ENCODE measurements around the gene IPCEF1. TPM values are rescaled to one million over a fixed set of nuclear protein-coding genes. Genes with fewer than 3 reads are reported as not detected.
"Not testable (repeated sequence)": the region's sequence is repeated elsewhere in the genome, so short reads cannot be mapped to it uniquely, and the experiment has no call there.

Gene IPCEF1
- total RNA-seq, 1 experiment from 2014 or later: 0.57 TPM

DNA sequence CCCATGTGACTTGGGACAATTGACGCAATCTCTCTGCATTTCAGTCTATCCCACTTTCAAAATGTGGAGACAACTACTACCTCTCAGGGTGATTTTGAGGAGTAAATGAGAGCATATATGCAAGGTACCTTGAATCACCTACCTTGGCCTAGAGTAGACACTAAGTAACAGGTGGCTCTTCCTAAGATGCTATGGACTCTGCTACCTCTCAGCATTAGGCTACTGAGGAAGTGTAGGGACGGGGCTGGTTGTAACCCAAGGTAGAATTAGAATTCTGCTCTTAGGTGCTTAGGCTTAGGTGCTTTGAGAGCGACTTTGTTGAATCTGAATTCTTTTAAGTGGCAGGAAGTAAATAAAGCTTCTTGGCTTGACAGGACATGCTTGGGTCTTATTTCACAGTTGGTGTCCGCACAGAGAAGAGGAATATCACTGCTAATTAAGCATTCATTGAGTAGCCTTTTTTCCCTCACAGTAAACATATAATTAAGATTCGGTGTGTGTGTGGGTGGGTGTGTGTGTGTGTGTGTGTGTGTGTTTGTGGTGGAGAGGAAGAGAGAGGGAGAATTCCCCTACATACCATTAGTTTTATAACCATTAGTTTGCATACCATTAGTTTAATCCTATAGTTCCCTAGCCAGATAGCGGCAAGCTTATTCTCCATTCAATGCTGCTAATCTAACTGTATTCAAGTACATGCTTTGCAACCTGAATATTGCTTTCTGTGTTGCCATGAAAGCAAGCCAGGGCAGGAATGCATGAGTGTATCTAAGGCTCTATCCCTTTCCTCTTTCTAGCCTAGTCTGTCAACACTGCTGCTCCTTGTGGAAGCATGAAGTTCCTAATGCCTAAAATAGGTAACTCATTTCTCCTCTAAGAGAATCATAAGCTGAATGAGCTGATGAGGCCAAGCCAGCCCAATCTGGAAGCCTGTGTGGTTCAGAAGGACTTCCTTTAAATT is 112.5 kb downstream of the IPCEF1 start:
- H4K20me1 ChIP-seq (ENCODE audit: insufficient read depth): no peaks in the 10 kb centered on the region
- H3K9me3 ChIP-seq (ENCODE audit: insufficient read depth, low read depth): no peaks in the 10 kb centered on the region
- ChIA-PET CTCF (no interaction called here), POLR2A (ENCODE audit: unreplicated experiment) (no interaction called here)
- no peak for DNase-seq
- TF ChIP-seq EZH2 (IDR thresholded peaks at IDR 0.05; ENCODE audit: low read depth): no peak
- H3K27me3 ChIP-seq (ENCODE audit: insufficient read depth, low read depth): no peaks in the 10 kb centered on the region
- no peaks in the 10 kb centered on the region for H3F3A ChIP-seq (ENCODE audit: insufficient read depth, low read depth)
- intact Hi-C loops (cut with micrococcal nuclease; ENCODE audit: unreplicated experiment): no loop called here
- no peaks in the 10 kb centered on the region for H3K4me1 ChIP-seq (replicated peaks; ENCODE audit: insufficient read depth)
- no peaks in the 10 kb centered on the region for H3K9me2 ChIP-seq (ENCODE audit: insufficient read depth)
- no peaks in the 10 kb centered on the region for H3K79me2 ChIP-seq (ENCODE audit: low read depth)
- H3K36me3 ChIP-seq (ENCODE audit: low read depth): no peaks in the 10 kb centered on the region
- H2AFZ ChIP-seq: no peak overlapping the region
- H3K4me3 ChIP-seq: no peak overlapping the region
- BruUV-seq (replicated peaks): no TSS peak
- no peak overlapping the region for H3K4me2 ChIP-seq
- H3K27ac ChIP-seq: no peak overlapping the region

DNA sequence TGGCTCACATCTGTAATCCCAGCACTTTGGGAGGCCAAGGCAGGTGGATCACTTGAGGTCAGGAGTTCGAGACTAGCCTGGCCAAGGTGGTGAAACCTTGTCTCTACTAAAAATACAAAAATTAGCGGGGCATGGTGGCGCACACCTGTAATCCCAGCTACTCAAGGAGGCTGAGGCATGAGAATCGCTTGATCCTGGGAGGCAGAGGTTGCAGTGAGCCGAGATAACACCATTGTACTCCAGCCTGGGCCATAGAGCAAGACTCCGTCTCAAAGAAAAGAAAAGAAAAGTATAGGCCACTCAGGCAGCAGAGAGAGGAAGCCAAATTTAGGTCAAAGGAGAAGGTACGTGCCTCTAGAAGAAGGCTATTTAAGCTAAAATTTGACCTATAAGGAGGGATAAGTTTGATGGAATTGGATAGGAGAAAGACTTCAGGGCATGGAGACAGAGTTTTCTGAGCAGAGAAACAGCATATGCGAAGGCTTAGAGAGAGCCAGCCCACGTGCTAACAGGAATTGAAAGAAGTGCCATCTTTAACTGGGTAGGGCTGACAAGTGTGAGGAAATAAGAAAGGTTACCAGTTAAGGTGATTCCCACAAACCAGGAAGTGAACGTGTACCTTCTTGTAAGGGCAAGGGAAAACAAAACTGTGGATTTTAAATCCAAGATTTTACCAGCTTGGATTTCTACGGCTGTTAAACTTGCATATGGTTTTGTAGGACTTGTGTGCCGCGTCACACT is 113.8 kb downstream of the IPCEF1 start:
- CTCF ChIA-PET: no interaction called here
- no peak for DNase-seq
- Histone ChIP-seq H3K79me2 (ENCODE audit: low read depth) (no peaks in the 10 kb centered on the region), H3K27me3 (ENCODE audit: insufficient read depth, low read depth) (no peaks in the 10 kb centered on the region), H2AFZ (no peak overlapping the region), H3K9me2 (ENCODE audit: insufficient read depth) (no peaks in the 10 kb centered on the region), H3K36me3 (ENCODE audit: low read depth) (no peaks in the 10 kb centered on the region), H3K4me2 (no peak overlapping the region), H3K4me1 (replicated peaks; ENCODE audit: insufficient read depth) (no peaks in the 10 kb centered on the region), H4K20me1 (ENCODE audit: insufficient read depth) (no peaks in the 10 kb centered on the region), H3K9me3 (ENCODE audit: insufficient read depth, low read depth) (no peaks in the 10 kb centered on the region), H3K4me3 (no peak overlapping the region), H3K27ac (no peak overlapping the region), H3F3A (ENCODE audit: insufficient read depth, low read depth) (no peaks in the 10 kb centered on the region)
- TF ChIP-seq EZH2 (IDR thresholded peaks at IDR 0.05; ENCODE audit: low read depth): no peak
- TF ChIP-seq, protein P1, sequence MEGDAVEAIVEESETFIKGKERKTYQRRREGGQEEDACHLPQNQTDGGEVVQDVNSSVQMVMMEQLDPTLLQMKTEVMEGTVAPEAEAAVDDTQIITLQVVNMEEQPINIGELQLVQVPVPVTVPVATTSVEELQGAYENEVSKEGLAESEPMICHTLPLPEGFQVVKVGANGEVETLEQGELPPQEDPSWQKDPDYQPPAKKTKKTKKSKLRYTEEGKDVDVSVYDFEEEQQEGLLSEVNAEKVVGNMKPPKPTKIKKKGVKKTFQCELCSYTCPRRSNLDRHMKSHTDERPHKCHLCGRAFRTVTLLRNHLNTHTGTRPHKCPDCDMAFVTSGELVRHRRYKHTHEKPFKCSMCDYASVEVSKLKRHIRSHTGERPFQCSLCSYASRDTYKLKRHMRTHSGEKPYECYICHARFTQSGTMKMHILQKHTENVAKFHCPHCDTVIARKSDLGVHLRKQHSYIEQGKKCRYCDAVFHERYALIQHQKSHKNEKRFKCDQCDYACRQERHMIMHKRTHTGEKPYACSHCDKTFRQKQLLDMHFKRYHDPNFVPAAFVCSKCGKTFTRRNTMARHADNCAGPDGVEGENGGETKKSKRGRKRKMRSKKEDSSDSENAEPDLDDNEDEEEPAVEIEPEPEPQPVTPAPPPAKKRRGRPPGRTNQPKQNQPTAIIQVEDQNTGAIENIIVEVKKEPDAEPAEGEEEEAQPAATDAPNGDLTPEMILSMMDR (conservative IDR thresholded peaks at IDR 0.05): no peak
- BruUV-seq (replicated peaks): no TSS peak
- POLR2A ChIA-PET (ENCODE audit: unreplicated experiment): no interaction called here
- intact Hi-C loops (cut with micrococcal nuclease; ENCODE audit: unreplicated experiment): no loop called here

DNA sequence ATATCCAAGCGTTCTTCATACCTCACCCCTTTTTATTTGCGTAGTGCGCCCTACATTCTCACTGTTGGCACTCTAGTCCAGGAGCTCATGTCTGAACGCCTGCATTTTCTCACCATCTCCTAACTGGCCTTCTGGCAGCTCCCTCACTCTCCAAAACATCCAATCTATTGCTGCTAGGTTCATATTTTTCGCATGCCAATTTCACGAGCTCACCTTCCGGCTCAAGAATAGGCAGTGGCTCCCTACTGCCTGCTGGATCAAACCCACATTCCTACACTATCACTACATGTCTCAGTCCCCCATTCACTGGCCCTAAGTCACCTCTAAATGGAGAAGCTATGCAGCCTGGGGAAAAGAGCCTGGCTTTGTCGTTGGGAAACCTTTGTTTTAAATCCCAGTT is 115.0 kb downstream of the IPCEF1 start:
- Histone ChIP-seq H3K4me3 (no peak overlapping the region), H3K9me3 (ENCODE audit: insufficient read depth, low read depth) (no peaks in the 10 kb centered on the region), H2AFZ (no peak overlapping the region), H3K4me1 (replicated peaks; ENCODE audit: insufficient read depth) (no peaks in the 10 kb centered on the region), H3K4me2 (no peak overlapping the region), H3K79me2 (ENCODE audit: low read depth) (no peaks in the 10 kb centered on the region), H3K9me2 (ENCODE audit: insufficient read depth) (no peaks in the 10 kb centered on the region), H3K27ac (no peak overlapping the region), H4K20me1 (ENCODE audit: insufficient read depth) (no peaks in the 10 kb centered on the region), H3F3A (ENCODE audit: insufficient read depth, low read depth) (no peaks in the 10 kb centered on the region), H3K27me3 (ENCODE audit: insufficient read depth, low read depth) (no peaks in the 10 kb centered on the region), H3K36me3 (ENCODE audit: low read depth) (no peaks in the 10 kb centered on the region)
- no TSS peak for BruUV-seq (replicated peaks)
- intact Hi-C loops (cut with micrococcal nuclease; ENCODE audit: unreplicated experiment): no loop called here
- no peak for DNase-seq
- CTCF ChIA-PET: no interaction called here
- POLR2A ChIA-PET (ENCODE audit: unreplicated experiment): no interaction called here
- no peak for TF ChIP-seq EZH2 (IDR thresholded peaks at IDR 0.05; ENCODE audit: low read depth)
- TF ChIP-seq, protein P1 (conservative IDR thresholded peaks at IDR 0.05): no peak

DNA sequence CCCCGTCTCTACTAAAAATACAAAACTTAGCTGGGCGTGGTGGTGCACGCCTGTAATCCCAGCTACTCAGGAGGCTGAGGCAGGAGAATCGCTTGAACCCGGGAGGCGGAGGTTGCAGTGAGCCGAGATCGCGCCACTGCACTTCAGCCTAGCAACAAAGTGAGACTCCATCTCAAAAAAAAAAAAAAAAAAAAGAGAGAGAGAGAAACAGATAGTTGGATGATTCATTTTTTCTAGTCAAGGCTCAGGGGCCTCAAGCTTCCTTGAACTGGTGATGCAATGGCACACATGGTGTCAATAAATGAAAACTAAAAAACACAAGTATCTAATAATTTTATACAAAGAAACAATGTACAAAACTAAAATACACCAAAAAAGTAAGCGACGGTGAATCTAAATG is 115.5 kb downstream of the IPCEF1 start:
- H3K4me1 ChIP-seq (replicated peaks; ENCODE audit: insufficient read depth); intact Hi-C loops (cut with micrococcal nuclease; ENCODE audit: unreplicated experiment); H3K9me3 ChIP-seq (ENCODE audit: insufficient read depth, low read depth); H3K9me2 ChIP-seq (ENCODE audit: insufficient read depth); H3K27me3 ChIP-seq (ENCODE audit: insufficient read depth, low read depth); H2AFZ ChIP-seq; DNase-seq; H3K36me3 ChIP-seq (ENCODE audit: low read depth); H3K79me2 ChIP-seq (ENCODE audit: low read depth); BruUV-seq (replicated peaks); H3K4me3 ChIP-seq; CTCF ChIA-PET; POLR2A ChIA-PET (ENCODE audit: unreplicated experiment); H3F3A ChIP-seq (ENCODE audit: insufficient read depth, low read depth); H3K4me2 ChIP-seq; H4K20me1 ChIP-seq (ENCODE audit: insufficient read depth); H3K27ac ChIP-seq: not testable (repeated sequence)
